Globus pallidus (tissue), 1 donor: Measurements from ENCODE around the gene KIAA1217.

ENCODE experiments used
- DNase-seq: peaks from one replicate; pipeline ENCODE4 v3.0.0-alpha.2; 2015; ENCODE audit warnings: low spot score

Gene KIAA1217

DNA sequence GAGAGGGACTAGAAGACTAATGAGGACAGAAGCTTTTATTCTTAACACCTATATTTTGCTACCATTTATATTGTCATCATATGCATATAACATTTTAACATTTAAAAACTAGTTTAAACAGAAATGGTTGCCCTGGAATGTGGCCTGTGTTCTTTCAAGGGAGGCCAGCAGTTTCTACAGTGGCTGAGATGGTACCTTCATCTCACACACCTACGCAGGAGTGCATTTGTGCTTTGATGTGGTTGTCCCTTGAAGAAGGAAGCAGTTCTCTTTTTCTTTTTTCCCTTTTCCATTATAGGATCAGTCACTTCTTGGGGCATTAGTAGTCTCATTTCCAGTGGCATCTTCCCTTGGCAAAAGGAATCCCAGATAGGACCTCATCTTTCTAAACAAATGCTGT is 38.9 kb downstream of the KIAA1217 start:
- DNase-seq = no peak

DNA sequence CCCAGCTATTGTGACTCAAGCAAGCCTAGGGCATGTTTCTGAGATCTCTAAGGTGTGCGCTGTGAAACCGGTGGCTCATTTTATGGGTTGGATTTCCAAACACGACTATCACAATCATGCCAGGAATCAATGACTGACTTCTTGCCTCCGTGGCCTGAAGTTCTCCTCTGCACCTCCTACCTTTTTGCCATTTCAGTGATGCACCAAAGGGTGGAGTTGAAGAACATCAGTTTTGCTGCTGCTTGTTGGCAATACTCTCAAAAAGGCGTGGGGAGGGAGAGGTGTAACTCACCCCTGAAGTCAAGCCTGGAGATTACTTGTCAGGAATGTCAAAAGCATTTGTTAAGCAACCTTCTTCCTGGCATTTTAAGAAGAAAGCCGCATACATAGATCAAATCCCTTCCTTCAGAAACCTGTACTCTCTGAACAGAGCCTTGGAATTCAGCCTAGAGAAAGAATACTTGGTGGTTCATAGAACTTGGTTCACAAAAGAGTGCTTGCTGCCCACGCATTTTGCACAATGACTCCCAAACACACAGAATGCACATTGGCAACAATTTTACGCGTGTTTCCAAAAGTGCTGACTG is 41.0 kb downstream of the KIAA1217 start:
- DNase-seq = no peak

DNA sequence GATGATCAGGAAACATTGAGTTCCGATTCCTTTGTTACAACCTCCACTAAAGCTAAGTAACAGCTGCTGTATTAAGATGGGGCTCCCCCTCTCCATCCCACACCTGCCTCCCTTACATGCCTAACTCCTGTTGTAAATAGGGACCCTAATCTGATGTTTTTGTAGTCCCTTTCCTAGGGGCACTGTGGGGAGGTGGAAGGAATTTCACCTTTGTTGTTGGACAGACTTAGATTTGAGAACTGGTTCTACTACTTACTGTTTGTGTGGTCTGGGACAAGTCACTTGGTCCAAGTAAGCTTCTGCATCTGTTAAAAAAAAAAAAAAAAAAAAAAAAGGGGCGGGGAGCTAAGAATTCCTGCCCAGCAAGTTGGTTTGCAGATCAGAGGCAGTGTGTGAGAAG is 42.6 kb downstream of the KIAA1217 start:
- DNase-seq = no peak

DNA sequence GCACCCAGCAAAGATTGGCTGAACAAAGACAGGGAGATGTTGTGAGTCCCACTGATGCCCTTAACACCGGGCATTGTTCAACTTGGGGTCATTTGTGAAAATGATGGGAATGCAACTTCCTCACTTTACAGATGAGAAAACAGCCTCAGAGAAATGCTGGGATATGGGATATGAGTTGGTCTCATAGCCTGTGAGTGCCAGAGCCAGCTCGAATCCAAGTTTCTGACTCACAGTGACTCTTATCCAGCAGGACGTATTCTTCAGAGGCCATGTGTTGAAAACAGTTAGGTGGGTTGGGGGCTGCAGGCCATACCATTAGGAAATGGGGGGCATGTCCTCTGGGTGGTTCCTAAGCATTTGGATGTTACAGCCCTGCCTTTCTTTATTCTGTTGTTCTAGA is 45.2 kb downstream of the KIAA1217 start:
- DNase-seq = no peak

- DNase-seq = no peak
These were observed 46.4 kb downstream of the KIAA1217 start for GRCh38 chr10:24255115-24255880.

GRCh38 chr10:24255881-24256311 is 47.0 kb downstream of the KIAA1217 start:
- no peak for DNase-seq

DNA sequence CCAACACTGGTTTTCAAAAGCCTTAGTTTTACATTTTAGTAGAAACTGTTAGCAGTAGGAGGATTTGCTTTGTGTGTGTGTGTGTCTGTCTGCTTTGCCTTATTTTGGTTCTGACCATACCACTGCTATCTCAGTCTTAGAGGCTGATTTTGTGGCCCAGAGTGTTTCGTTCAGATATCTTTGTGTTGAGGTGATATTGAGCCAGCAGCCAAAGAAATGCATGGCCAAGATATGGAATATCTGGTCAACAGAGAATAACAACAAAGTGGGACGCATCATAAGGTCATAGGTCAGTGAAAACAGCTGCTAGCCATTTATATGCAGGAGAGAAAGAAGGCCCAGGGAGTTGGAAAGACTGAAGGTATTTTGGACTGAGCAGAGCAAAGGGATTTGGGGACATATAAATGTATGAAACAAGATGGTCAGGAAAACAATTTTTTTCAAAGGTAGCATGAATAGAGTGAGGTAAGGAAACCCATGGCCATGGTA is 47.7 kb downstream of the KIAA1217 start:
- DNase-seq = no peak

DNA sequence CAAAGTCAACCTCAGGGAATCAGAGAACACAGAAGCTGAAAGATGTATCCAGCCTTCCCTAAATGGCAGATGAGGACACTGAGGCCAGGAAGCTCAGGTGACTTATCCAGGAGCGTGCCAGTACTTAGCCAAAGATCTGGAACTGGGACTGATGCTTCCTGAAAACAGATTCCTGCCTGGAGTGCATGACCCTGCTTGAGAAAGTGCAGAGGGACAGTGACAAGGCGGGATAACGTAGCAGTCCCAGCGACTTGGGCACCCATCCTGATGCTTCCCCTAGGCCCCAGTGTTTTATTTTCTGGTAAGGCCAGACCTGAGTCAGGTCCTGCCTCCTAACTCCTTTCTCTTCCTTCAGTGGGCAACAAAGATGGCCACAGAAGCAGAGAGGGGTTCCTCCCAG is 48.6 kb downstream of the KIAA1217 start:
- DNase-seq = no peak

DNA sequence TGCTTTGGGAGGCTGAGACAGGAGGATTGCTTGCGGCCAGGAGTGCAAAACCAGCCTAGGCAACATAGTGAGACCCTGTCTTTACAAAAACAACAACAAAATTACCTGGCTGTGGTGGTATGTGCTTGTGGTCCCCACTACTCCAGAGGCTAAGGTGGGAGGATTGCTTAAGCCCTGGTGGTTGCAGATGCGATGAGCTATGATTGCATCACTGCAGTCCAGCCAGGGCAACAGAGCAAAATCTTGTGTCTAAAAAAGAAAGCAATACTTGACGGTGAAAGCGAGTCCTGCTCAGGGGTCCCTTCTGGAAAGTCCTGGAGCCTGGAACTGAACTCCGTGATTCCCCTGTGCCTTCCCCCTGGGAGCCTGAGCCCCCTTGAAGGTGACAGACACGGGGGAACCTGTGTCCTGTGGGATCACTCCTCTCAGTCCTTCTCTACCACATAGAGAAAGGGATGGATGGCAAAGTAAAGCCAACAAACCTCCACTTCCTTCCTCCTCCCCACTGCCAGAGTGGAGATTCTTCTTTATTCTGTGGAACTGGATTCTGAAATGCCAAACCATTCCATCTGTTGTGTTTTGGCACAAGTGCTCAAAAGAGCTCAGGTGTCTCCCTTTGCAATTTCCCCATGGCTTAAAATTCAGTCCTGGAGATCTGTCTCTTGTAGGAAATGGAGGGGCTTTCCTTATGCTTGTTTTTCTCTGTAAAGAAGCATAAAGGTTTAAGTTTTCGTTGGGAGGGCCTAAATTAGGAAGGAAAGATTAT is 50.6 kb downstream of the KIAA1217 start:
- no peak for DNase-seq

- no peak for DNase-seq
These were observed 52.7 kb downstream of the KIAA1217 start for GRCh38 chr10:24261627-24262026.

DNA sequence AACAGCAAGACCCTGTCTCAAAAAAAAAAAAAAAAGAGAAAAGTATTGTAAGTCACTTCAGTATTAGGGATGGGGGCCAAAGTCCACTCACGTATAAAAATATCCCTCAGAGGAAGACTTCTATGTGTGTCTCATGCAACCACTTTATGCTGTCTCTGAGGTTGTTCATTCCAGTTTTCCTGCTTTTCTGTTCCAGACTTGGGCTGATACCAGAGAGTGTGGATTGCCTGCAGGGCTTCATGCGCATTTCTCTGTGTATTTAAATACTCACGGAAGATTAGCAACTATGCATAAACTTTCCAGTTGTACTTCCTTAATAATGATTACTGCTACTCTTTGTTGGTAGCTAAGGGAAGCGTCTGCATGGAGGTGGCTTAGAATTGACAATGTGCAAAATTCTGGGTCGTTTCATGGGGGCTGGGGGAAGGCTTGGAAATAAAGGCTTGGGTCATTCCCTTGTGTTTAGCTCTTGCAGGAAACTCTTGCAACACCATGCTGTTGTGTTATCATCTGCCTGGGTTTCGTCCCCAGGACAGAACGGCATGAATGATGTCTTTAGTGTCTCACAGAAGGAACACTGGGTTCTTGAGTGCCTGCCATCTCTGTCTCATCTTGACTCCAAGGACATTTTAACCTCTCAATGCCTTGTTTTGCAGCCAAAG is 54.1 kb downstream of the KIAA1217 start:
- DNase-seq = no peak

DNA sequence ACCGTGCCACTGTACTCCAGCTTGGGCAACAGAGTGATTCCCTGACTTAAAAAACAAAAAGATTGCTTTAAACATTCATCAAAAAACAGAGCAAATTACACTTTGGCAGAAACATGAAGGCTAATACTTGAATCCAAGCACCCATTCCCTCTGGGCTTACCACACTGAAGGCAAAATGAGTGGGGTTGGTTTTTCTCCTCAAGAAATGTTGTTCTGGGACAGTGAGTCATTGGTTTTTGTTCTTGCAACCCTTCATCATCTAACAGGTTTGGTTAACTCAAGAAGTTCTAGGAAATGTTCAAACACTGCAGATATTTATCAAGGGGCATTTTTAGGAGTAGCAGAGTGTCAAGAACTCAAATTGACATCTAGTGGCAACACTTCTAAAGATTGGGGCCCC is 60.5 kb downstream of the KIAA1217 start:
- DNase-seq = no peak

GRCh38 chr10:24272374-24272773 is 63.4 kb downstream of the KIAA1217 start:
- no peak for DNase-seq

DNA sequence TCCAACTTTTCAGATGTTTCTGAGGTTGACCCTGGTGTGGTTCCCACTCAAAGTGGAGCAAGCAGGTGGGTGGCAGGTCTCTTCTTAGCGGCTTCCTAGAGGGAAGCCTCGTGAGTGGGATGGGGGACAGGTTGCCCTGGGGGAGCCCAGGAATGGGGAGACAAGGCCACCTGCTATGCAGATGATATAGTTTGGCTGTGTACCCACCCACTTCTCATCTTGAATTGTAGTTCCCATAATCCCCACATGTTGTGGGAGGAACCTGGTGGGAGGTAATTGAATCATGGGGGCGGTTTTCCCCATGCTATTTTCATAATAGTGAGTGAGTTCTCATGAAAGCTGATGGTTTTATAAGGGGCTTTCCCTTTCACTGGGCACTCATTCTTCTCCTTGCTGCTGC is 68.3 kb downstream of the KIAA1217 start:
- no peak for DNase-seq

DNA sequence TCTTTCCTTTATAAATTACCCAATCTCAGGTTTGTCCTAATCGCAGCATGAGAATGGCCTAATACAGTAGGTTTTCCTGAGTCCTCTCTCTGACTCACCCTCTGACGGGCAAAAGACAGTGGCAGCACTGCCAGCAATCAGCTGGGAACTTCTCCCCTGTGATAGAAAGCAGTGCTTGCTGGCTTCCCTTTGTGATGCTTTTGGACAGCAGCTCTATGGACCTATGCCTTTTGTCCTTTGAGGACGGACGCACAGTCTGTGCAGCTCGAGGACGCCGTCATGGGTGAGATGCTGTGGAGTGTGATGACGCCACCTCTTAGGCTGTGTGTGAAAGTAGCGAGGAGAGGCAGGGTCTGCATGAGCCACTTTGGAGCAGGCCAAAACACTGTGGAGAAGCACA is 68.8 kb downstream of the KIAA1217 start:
- no peak for DNase-seq

DNA sequence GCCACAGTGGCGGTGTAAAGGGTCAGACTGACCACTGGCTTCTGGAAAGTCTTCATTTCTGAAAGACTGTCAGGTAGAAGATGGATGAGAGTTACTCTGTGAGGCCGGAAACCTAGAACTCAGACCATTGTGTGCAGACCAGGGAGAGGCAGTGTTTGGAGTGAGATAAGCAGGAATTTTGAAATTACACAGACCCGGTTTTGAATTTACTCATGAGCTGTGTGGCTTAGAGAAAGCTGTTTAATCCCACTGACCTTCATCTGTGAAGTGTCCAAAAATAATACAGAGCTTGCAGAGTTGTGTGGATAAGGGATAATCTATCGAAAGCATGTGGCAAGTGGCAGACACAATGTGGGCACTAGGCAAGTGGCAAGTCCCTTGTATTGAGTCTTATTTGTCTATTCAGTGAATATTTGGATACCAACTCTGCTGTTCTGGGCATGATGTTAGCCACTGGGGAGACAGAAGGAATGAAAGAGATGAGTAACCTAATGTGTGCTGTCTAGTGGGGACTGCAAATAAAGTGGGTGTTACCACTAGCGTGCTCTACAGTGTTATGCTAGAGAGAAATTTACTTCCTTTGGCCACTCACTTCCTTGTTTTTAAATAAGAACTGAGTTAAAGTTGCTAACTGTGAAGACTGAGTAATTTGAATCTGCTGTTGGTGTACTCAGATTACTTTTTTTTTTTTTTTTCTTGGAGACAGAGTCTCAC is 69.4 kb downstream of the KIAA1217 start:
- no peak for DNase-seq

- DNase-seq = no peak
These were observed 70.2 kb downstream of the KIAA1217 start for GRCh38 chr10:24279166-24279565.

DNA sequence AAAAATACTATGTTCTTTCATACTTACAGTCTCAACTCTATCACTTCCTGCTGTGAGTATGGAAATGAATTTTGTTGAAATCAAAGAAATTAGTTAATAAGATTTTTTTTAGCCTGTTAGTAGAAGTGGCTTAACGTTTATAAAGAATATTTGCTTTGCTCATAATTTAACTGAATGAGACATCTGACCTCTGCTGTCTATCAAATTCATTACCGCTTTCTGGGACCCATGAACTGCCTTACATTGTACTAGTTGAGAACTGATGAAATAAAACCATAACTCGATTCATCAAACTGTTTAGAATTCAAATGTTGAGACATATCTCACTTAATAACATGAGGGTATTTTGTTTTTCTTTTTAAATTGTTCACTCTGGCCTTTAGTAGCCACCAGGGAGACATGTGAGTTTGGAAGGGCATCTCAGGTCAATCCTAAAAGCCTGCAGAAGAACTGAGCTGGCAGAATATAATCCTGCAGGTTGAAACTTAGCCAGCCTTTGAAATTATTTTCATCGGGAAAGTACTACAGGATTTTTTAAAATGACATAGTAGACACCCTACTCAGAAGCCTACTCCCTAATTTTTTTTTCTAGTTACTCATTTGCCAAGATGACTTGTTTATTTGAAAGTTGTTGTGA is 78.7 kb downstream of the KIAA1217 start:
- DNase-seq = no peak

DNA sequence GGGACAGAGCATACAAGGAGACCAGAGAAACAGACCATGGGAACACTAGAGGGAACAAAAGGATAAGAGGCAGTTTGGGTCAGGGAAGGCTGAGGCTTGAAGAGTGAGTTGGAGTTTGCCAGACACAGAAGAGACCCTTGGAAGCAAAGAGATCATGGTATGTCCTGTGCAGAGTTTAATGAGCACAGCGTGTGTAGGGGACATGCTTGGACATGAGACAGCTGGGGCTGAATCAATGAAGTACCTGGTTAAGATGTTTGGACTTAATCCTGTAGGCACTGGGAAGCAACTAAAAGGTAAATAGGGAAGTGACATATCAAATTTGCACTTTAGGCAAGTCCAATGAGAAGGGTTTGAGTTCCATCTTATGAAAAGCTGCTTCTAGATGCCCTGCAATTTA is 79.6 kb downstream of the KIAA1217 start:
- no peak for DNase-seq

DNA sequence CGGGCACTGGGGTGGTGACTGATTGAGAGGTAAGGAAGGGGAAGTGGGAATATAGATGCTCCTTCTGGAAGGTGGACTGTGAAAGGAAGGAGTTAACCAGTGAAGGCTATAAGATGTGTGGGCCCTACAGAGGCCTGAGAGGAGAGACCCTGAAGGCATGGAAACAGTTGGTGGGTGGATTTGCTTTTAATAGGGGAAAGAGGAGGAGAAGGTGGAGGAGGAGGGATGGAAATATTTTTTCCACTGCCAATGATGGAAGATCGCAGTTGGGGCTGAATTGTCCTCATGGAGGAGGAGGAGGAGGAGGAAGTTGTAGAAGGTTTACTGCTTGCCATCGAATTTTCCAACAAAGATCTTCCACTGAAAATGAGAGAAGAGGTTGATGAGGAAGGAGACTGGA is 80.3 kb downstream of the KIAA1217 start:
- no peak for DNase-seq
